ENCODE measurements around the gene DNAH14. TPM values are rescaled to one million over a fixed set of nuclear protein-coding genes. Genes with fewer than 3 reads are reported as not detected.
"Not testable (repeated sequence)": the region's sequence is repeated elsewhere in the genome, so short reads cannot be mapped to it uniquely, and the experiment has no call there.

The DNAH14 gene
- polyA plus RNA-seq, 1 donor from 2014 or later, result 24.9 TPM

DNA sequence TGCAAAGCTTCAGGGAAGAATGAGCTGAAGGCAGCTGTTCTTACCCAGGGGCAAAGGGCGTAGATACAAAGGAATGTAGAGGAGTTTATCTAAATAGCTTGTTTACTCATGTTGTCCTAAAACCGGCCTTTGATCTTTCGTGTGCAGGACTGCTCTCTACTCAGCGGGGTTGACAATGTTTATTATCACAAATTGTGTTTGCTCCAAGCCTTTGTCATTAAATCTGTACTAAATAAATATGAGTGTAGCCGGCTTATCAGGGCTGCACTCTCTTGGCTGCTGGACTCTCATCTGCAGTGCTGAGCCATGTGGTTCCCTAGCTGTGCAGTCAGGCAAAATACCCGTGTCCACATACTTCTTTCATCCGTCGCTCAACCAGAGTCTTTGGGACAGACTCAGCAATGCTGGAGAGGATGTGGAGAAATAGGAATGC, 299.4 kb downstream of the DNAH14 start:
- H2AFZ ChIP-seq (ENCODE audit: low read depth, low read length), result no peak overlapping the region
- no peak overlapping the region for H3K9ac ChIP-seq (ENCODE audit: low read length)
- no peaks in the 10 kb centered on the region for H3K36me3 ChIP-seq (ENCODE audit: insufficient read depth, low read length)
- H3K4me2 ChIP-seq (ENCODE audit: low read length), result no peak overlapping the region
- TF ChIP-seq EP300 (conservative IDR thresholded peaks at IDR 0.05; ENCODE audit: poor library complexity, severe bottlenecking) (no peak), POLR2AphosphoS5 (IDR thresholded peaks at IDR 0.05) (no peak), MXI1 (conservative IDR thresholded peaks at IDR 0.05; ENCODE audit: poor library complexity, severe bottlenecking) (no peak), EZH2 (IDR thresholded peaks at IDR 0.05; ENCODE audit: borderline replicate concordance, insufficient read depth, low read length, poor library complexity, severe bottlenecking) (no peak), RAD21 (conservative IDR thresholded peaks at IDR 0.05) (no peak), REST (IDR thresholded peaks at IDR 0.05; ENCODE audit: borderline replicate concordance) (no peak), TAF1 (IDR thresholded peaks at IDR 0.05; ENCODE audit: low read depth) (no peak), SMC3 (conservative IDR thresholded peaks at IDR 0.05; ENCODE audit: poor library complexity) (no peak)
- TF ChIP-seq, protein P1, sequence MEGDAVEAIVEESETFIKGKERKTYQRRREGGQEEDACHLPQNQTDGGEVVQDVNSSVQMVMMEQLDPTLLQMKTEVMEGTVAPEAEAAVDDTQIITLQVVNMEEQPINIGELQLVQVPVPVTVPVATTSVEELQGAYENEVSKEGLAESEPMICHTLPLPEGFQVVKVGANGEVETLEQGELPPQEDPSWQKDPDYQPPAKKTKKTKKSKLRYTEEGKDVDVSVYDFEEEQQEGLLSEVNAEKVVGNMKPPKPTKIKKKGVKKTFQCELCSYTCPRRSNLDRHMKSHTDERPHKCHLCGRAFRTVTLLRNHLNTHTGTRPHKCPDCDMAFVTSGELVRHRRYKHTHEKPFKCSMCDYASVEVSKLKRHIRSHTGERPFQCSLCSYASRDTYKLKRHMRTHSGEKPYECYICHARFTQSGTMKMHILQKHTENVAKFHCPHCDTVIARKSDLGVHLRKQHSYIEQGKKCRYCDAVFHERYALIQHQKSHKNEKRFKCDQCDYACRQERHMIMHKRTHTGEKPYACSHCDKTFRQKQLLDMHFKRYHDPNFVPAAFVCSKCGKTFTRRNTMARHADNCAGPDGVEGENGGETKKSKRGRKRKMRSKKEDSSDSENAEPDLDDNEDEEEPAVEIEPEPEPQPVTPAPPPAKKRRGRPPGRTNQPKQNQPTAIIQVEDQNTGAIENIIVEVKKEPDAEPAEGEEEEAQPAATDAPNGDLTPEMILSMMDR (IDR thresholded peaks at IDR 0.05; ENCODE audit: poor library complexity, severe bottlenecking), result no peak
- no peak overlapping the region for H3K27ac ChIP-seq (ENCODE audit: low read length)
- H3K4me3 ChIP-seq (ENCODE audit: low read length), result no peak overlapping the region
- H3K9me3 ChIP-seq (ENCODE audit: low read length), result no peaks in the 10 kb centered on the region
- H3K79me2 ChIP-seq (replicated peaks; ENCODE audit: insufficient read depth, low read length), result no peaks in the 10 kb centered on the region
- H4K20me1 ChIP-seq (ENCODE audit: insufficient read depth), result no peaks in the 10 kb centered on the region
- H3K27me3 ChIP-seq (ENCODE audit: insufficient read depth, low read depth, low read length), result no peaks in the 10 kb centered on the region
- no peaks in the 10 kb centered on the region for H3F3A ChIP-seq (ENCODE audit: insufficient read depth, low read length, poor library complexity, severe bottlenecking)
- H3K9me2 ChIP-seq (ENCODE audit: insufficient read depth, low read length), result no peaks in the 10 kb centered on the region

DNA sequence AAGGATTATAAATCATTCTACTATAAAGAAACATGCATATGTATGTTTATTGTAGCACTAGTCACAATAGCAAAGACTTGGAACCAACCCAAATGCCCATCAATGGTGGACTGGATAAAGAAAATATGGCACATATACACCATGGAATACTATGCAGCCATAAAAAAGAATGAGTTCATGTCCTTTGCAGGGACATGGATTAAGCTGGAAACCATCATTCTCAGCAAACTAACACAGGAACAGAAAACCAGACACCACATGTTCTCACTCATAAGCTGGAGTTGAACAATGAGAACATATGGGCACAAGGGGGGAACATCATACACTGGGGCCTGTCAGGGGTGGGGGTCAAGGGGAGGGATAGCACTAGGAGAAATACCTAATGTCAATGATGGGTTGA, 300.0 kb downstream of the DNAH14 start:
- H3F3A ChIP-seq (ENCODE audit: insufficient read depth, low read length, poor library complexity, severe bottlenecking); H3K27me3 ChIP-seq (ENCODE audit: insufficient read depth, low read depth, low read length); H3K9me3 ChIP-seq (ENCODE audit: low read length); H3K27ac ChIP-seq (ENCODE audit: low read length); H3K9me2 ChIP-seq (ENCODE audit: insufficient read depth, low read length); H3K4me2 ChIP-seq (ENCODE audit: low read length); H4K20me1 ChIP-seq (ENCODE audit: insufficient read depth); H3K36me3 ChIP-seq (ENCODE audit: insufficient read depth, low read length); H2AFZ ChIP-seq (ENCODE audit: low read depth, low read length); H3K9ac ChIP-seq (ENCODE audit: low read length); H3K4me3 ChIP-seq (ENCODE audit: low read length); H3K79me2 ChIP-seq (replicated peaks; ENCODE audit: insufficient read depth, low read length): not testable (repeated sequence)

- Histone ChIP-seq H4K20me1 (ENCODE audit: insufficient read depth) (no peaks in the 10 kb centered on the region), H3F3A (ENCODE audit: insufficient read depth, low read length, poor library complexity, severe bottlenecking) (no peaks in the 10 kb centered on the region), H3K9ac (ENCODE audit: low read length) (no peak overlapping the region), H3K27ac (ENCODE audit: low read length) (no peak overlapping the region), H3K9me2 (ENCODE audit: insufficient read depth, low read length) (no peaks in the 10 kb centered on the region), H3K36me3 (ENCODE audit: insufficient read depth, low read length) (no peaks in the 10 kb centered on the region), H3K27me3 (ENCODE audit: insufficient read depth, low read depth, low read length) (no peaks in the 10 kb centered on the region), H3K4me3 (ENCODE audit: low read length) (no peak overlapping the region), H3K79me2 (replicated peaks; ENCODE audit: insufficient read depth, low read length) (no peaks in the 10 kb centered on the region), H3K4me2 (ENCODE audit: low read length) (no peak overlapping the region), H2AFZ (ENCODE audit: low read depth, low read length) (no peak overlapping the region), H3K9me3 (ENCODE audit: low read length) (no peaks in the 10 kb centered on the region)
- TF ChIP-seq REST (IDR thresholded peaks at IDR 0.05; ENCODE audit: borderline replicate concordance) (no peak), EP300 (conservative IDR thresholded peaks at IDR 0.05; ENCODE audit: poor library complexity, severe bottlenecking) (no peak), POLR2AphosphoS5 (IDR thresholded peaks at IDR 0.05) (no peak), MXI1 (conservative IDR thresholded peaks at IDR 0.05; ENCODE audit: poor library complexity, severe bottlenecking) (no peak), EZH2 (IDR thresholded peaks at IDR 0.05; ENCODE audit: borderline replicate concordance, insufficient read depth, low read length, poor library complexity, severe bottlenecking) (no peak), TAF1 (IDR thresholded peaks at IDR 0.05; ENCODE audit: low read depth) (no peak), SMC3 (conservative IDR thresholded peaks at IDR 0.05; ENCODE audit: poor library complexity) (no peak)
Observed at GRCh38 chr1:225230483-225230882, 301.0 kb downstream of the DNAH14 start.

DNA sequence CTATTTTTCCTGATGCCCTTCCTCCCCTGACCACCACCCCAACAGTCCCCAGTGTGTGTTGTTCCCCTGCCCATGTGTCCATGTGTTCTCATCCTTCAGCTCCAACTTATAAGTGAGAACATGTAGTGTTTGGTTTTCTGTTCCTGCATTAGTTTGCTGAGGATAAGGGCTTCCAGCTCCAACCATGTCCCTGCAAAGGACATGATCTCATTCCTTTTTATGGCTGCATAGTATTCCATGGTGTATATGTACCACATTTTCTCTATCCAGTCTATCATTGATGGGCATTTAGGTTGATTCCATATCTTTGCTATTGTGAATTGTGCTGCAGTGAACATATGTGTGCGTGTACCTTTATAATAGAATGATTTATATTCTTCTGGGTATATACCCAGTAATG, 303.5 kb downstream of the DNAH14 start:
- H3K9me3 ChIP-seq (ENCODE audit: low read length); H3F3A ChIP-seq (ENCODE audit: insufficient read depth, low read length, poor library complexity, severe bottlenecking); H3K27ac ChIP-seq (ENCODE audit: low read length); H2AFZ ChIP-seq (ENCODE audit: low read depth, low read length); H3K4me2 ChIP-seq (ENCODE audit: low read length); H4K20me1 ChIP-seq (ENCODE audit: insufficient read depth); H3K79me2 ChIP-seq (replicated peaks; ENCODE audit: insufficient read depth, low read length); H3K36me3 ChIP-seq (ENCODE audit: insufficient read depth, low read length); H3K9ac ChIP-seq (ENCODE audit: low read length); H3K9me2 ChIP-seq (ENCODE audit: insufficient read depth, low read length); H3K27me3 ChIP-seq (ENCODE audit: insufficient read depth, low read depth, low read length); H3K4me3 ChIP-seq (ENCODE audit: low read length): not testable (repeated sequence)
